ENCODE results near the gene PDLIM4. TPM values are rescaled to one million over a fixed set of nuclear protein-coding genes. Genes with fewer than 3 reads are reported as not detected.

PDLIM4 gene
- total RNA-seq, 2 experiments from 2014 or later, result not detected

- H3K27ac ChIP-seq (ENCODE audit: low read depth, low read length, poor library complexity, severe bottlenecking), result no peak overlapping the region
- POLR2A ChIA-PET, result interaction anchor here (1.2 to 3.5 kb wide), 3 partner anchors 13 to 19 kb away, joined by 3 to 13 read pairs (median 7); no protein-coding TSS in a partner anchor
- no peaks in the 10 kb centered on the region for H3K79me2 ChIP-seq (ENCODE audit: insufficient read depth, low read depth, low read length)
- peaks cover 48% of the 10 kb centered on the region for H3K4me1 ChIP-seq (ENCODE audit: insufficient read depth, low read length, poor library complexity, severe bottlenecking)
- no peak overlapping the region for H3K4me2 ChIP-seq (ENCODE audit: low read length)
- no peaks in the 10 kb centered on the region for H3K9me2 ChIP-seq (ENCODE audit: insufficient read depth, low read length)
- H3K9me3 ChIP-seq (ENCODE audit: low read length), result no peaks in the 10 kb centered on the region
- no peak for DNase-seq (ENCODE audit: low spot score)
- no peaks in the 10 kb centered on the region for H3K36me3 ChIP-seq (ENCODE audit: insufficient read depth, low read length)
- intact Hi-C loops (cut with micrococcal nuclease; ENCODE audit: unreplicated experiment), result no loop called here
- BruUV-seq (replicated peaks), result no TSS peak
- H2AFZ ChIP-seq (ENCODE audit: low read length), result peak overlapping the region; percentile 1; the same call in 1 of the 2 replicates
- no peak overlapping the region for H3K4me3 ChIP-seq (ENCODE audit: low read depth, low read length, poor library complexity, severe bottlenecking)
- TF ChIP-seq EZH2phosphoT487 (IDR thresholded peaks at IDR 0.05; ENCODE audit: borderline replicate concordance, low read depth, low read length) (no peak), CTCF (conservative IDR thresholded peaks at IDR 0.05; ENCODE audit: low read length) (no peak)
- H4K20me1 ChIP-seq (ENCODE audit: insufficient read depth, low read length), result no peaks in the 10 kb centered on the region
- CTCF ChIA-PET (ENCODE audit: unreplicated experiment), result no interaction called here
Measured at GRCh38 chr5:132225165-132226032, 32.1 kb upstream of the PDLIM4 start.

GRCh38 chr5:132226516-132227234, 30.8 kb upstream of the PDLIM4 start:
- Histone ChIP-seq H3K4me3 (ENCODE audit: low read depth, low read length, poor library complexity, severe bottlenecking) (peak overlapping the region; percentile 55), H3K27ac (ENCODE audit: low read depth, low read length, poor library complexity, severe bottlenecking) (no peak overlapping the region), H3K4me1 (ENCODE audit: insufficient read depth, low read length, poor library complexity, severe bottlenecking) (peaks cover 56% of the 10 kb centered on the region), H3K79me2 (ENCODE audit: insufficient read depth, low read depth, low read length) (no peaks in the 10 kb centered on the region), H3K9me3 (ENCODE audit: low read length) (no peaks in the 10 kb centered on the region), H3K9me2 (ENCODE audit: insufficient read depth, low read length) (no peaks in the 10 kb centered on the region), H2AFZ (ENCODE audit: low read length) (no peak overlapping the region), H3K4me2 (ENCODE audit: low read length) (no peak overlapping the region), H3K36me3 (ENCODE audit: insufficient read depth, low read length) (no peaks in the 10 kb centered on the region), H4K20me1 (ENCODE audit: insufficient read depth, low read length) (no peaks in the 10 kb centered on the region)
- ChIA-PET POLR2A (interaction anchor here (1.9 kb wide), 1 partner anchor 20 kb away, joined by 7 read pairs; no protein-coding TSS in a partner anchor), CTCF (ENCODE audit: unreplicated experiment) (no interaction called here)
- no TSS peak for BruUV-seq (replicated peaks)
- intact Hi-C loops (cut with micrococcal nuclease; ENCODE audit: unreplicated experiment), result no loop called here
- DNase-seq (ENCODE audit: low spot score), result no peak
- no peak for TF ChIP-seq EZH2phosphoT487 (IDR thresholded peaks at IDR 0.05; ENCODE audit: borderline replicate concordance, low read depth, low read length)
- no peak for TF ChIP-seq CTCF (conservative IDR thresholded peaks at IDR 0.05; ENCODE audit: low read length)

GRCh38 chr5:132227235-132227484, 30.3 kb upstream of the PDLIM4 start:
- peaks cover 52% of the 10 kb centered on the region for H3K4me1 ChIP-seq (ENCODE audit: insufficient read depth, low read length, poor library complexity, severe bottlenecking)
- no peaks in the 10 kb centered on the region for H3K9me2 ChIP-seq (ENCODE audit: insufficient read depth, low read length)
- TF ChIP-seq EZH2phosphoT487 (IDR thresholded peaks at IDR 0.05; ENCODE audit: borderline replicate concordance, low read depth, low read length) (no peak), CTCF (conservative IDR thresholded peaks at IDR 0.05; ENCODE audit: low read length) (no peak)
- no peaks in the 10 kb centered on the region for H3K79me2 ChIP-seq (ENCODE audit: insufficient read depth, low read depth, low read length)
- no peak for DNase-seq (ENCODE audit: low spot score)
- peak overlapping the region; percentile 55 for H3K4me3 ChIP-seq (ENCODE audit: low read depth, low read length, poor library complexity, severe bottlenecking)
- H3K27ac ChIP-seq (ENCODE audit: low read depth, low read length, poor library complexity, severe bottlenecking), result no peak overlapping the region
- BruUV-seq (replicated peaks), result no TSS peak
- ChIA-PET CTCF (ENCODE audit: unreplicated experiment) (no interaction called here), POLR2A (no interaction called here)
- no peak overlapping the region for H2AFZ ChIP-seq (ENCODE audit: low read length)
- no peaks in the 10 kb centered on the region for H3K9me3 ChIP-seq (ENCODE audit: low read length)
- peak overlapping the region; percentile 51; the same call in 1 of the 2 replicates for H3K4me2 ChIP-seq (ENCODE audit: low read length)
- H3K36me3 ChIP-seq (ENCODE audit: insufficient read depth, low read length), result no peaks in the 10 kb centered on the region
- intact Hi-C loops (cut with micrococcal nuclease; ENCODE audit: unreplicated experiment), result no loop called here
- no peaks in the 10 kb centered on the region for H4K20me1 ChIP-seq (ENCODE audit: insufficient read depth, low read length)

Data from OCI-LY7 (cell line).